Mucosa of stomach (tissue), 1 donor: Measurements from ENCODE around the gene CSTF3.
"Not testable (repeated sequence)": the region's sequence is repeated elsewhere in the genome, so short reads cannot be mapped to it uniquely, and the experiment has no call there.

Experiments
- H3K27me3 ChIP-seq: one replicate; pipeline ENCODE4 v1.7.0; 2013; ENCODE audit warnings: mild to moderate bottlenecking, low read length; ENCODE audit not compliant: control insufficient read depth, insufficient read depth
- H3K36me3 ChIP-seq: one replicate; pipeline ENCODE4 v1.7.0; 2013; ENCODE audit warnings: low read length; ENCODE audit not compliant: control insufficient read depth, insufficient read depth
- H3K4me1 ChIP-seq: one replicate; pipeline ENCODE4 v1.7.0; 2013; ENCODE audit warnings: mild to moderate bottlenecking, low read length; ENCODE audit not compliant: control insufficient read depth, insufficient read depth
- H3K4me3 ChIP-seq: one replicate; pipeline ENCODE4 v1.7.0; 2013; ENCODE audit warnings: low read length
- H3K9ac ChIP-seq: one replicate; pipeline ENCODE4 v1.7.0; 2013; ENCODE audit warnings: mild to moderate bottlenecking, low read length, moderate library complexity
- H3K9me3 ChIP-seq: one replicate; pipeline ENCODE4 v1.7.0; 2013; ENCODE audit warnings: mild to moderate bottlenecking, low read length, moderate library complexity; ENCODE audit not compliant: control insufficient read depth
- donor health status: Pancreatic carcinoma.

The CSTF3 gene

DNA sequence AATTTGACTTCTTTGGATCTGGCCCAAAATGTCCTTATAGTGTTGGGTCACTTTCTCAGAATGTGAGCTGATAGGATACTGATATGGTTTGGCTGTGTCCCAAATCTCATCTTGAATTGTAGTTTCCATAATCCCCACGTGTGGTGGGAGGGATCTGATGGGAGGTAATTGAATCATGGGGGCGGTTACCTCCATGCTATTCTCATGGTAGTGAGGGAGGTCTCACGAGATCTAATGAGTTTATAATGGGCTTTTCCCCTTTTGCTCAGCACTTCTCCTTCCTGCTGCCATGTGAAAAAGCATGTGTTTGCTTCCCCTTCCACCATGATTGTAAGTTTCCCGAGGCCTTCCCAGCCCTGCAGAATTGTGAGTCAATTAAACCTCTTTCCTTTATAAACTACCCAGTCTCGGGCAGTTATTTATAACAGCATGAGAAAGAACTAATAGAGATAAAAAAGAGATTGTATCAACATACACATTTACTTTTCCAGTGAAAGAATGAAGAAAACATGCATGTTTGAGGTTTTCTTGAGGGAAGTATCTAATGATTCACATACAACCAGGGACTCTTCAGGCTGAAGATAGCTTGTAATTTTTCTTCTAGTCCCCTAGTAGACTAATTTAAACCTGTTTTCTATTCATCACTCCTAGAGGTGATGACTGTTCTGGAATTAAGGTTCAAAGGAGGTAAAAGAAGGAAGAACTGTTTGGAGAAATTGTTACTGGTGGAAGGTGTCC is 17.3 kb upstream of the CSTF3 start:
- Histone ChIP-seq H3K9me3 (no peaks in the 10 kb centered on the region), H3K36me3 (no peaks in the 10 kb centered on the region), H3K4me1 (peaks cover 23% of the 10 kb centered on the region), H3K4me3 (no peak overlapping the region), H3K27me3 (no peaks in the 10 kb centered on the region), H3K9ac (no peak overlapping the region)

DNA sequence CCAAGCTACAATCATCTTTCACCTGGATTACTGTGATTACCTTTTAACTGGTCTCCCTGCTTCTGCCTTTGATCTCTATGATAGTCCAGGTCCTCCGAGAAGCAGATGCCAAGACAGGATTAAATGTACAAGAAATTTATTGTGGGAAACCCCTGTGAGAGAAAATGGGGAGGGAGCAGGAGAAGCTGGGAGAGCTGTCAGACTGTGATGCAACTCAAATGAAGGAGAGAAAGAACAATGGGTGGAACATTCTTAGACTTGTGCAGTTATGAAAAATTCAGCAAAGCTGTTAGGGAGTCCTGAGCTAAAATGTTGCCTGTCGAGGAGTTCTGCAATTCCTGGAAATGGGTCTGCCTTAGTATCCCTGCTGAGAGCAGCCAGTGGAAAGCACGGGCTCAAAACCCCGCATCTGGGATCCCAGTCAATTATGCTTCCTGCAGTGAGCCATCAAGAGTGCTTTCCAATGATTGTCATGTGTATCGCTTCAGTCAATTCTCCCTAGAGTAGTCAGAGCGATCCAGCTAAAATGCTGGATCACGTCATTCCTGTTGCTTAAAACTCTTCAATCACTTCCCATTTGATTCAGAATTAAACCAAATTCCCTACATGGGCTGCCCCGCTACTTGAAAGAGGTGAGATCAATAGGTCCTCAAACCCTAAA is 16.5 kb upstream of the CSTF3 start:
- Histone ChIP-seq H3K9me3 (no peaks in the 10 kb centered on the region), H3K4me1 (peaks cover 16% of the 10 kb centered on the region), H3K27me3 (no peaks in the 10 kb centered on the region), H3K4me3 (no peak overlapping the region), H3K9ac (no peak overlapping the region), H3K36me3 (no peaks in the 10 kb centered on the region)

DNA sequence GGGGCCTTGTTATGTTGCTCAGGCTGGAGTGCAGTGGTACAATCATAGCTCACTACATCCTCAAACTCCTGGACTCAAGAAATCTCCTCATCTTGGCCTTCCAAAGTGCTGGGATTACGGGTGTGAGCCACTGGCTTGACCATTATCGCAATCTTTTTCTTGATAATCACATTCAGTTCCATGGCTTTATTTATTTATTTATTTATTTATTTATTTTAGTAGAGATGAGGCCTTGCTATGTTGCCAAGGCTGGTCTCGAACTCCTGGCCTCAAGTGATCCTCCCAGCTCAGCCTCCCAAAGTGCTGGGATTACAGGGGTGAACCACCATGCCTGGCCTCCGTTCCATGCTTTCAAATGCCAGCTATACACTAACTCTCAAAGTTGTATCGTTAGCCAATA is 15.5 kb upstream of the CSTF3 start:
- H3K9me3 ChIP-seq, H3K4me3 ChIP-seq, H3K27me3 ChIP-seq, H3K36me3 ChIP-seq, H3K9ac ChIP-seq, H3K4me1 ChIP-seq: not testable (repeated sequence)

DNA sequence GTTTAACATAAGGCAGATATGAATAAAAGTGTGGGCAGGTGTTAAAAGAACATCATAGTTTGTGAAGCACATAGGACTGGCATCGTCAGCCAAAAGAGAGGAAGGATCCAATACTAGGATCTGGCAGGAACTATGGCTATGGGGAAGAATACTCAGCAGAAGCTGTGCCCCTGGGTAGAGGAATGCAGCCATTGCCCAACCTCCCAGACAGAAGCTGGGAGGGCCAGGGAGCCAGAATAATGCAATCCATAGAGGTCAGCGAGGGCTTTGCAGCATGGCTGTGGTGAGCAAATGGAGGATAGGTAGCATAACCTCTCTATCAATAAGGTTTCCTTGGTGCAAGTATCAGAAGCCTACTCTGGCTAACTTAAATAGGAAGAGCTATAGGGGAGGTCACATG is 11.7 kb upstream of the CSTF3 start:
- H3K4me3 ChIP-seq = no peak overlapping the region
- no peaks in the 10 kb centered on the region for H3K4me1 ChIP-seq
- H3K9me3 ChIP-seq = no peaks in the 10 kb centered on the region
- H3K9ac ChIP-seq = no peak overlapping the region
- no peaks in the 10 kb centered on the region for H3K27me3 ChIP-seq
- no peaks in the 10 kb centered on the region for H3K36me3 ChIP-seq

DNA sequence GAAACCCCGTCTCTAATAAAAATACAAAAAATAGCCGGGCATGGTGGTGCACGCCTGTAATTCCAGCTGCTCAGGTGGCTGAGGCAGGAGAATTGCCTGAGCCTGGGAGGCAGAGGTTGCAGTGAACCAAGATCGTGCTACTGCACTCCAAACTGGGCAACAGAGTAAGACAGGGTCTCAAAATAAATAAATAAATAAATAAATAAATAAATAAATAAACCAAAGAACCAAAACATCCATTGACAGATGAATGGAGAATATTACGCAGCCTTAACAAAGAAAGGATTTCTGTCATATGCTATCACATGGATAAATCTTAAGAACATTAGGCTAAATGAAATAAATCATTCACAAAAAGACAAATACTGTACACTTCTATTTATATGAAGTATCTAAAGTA is 11.1 kb upstream of the CSTF3 start:
- Histone ChIP-seq H3K27me3 (no peaks in the 10 kb centered on the region), H3K4me1 (no peaks in the 10 kb centered on the region), H3K9ac (no peak overlapping the region)

DNA sequence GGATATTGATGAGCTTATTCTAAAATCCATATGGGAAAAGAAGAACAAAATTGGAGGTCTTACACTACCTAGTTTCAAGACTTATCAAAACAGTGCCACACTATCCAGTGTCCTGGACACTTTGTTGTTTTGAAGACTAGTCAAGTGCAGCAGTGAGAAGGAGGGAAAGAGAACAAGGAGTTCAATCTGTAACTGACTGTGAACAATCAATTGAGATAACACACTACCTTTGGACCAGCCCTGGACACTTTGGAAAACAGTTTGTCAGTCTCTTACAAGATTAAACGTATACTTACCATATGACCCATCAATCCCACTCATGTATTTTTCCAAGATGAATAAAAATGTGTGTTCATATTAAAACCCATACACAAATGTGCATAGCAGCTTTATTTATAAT is 10.0 kb upstream of the CSTF3 start:
- Histone ChIP-seq H3K27me3 (no peaks in the 10 kb centered on the region), H3K9me3 (no peaks in the 10 kb centered on the region), H3K4me3 (no peak overlapping the region), H3K4me1 (no peaks in the 10 kb centered on the region), H3K36me3 (no peaks in the 10 kb centered on the region), H3K9ac (no peak overlapping the region)

More for the DNA sequence above, 11.1 kb upstream of the CSTF3 start:
- H3K4me3 ChIP-seq = no peak overlapping the region
- no peaks in the 10 kb centered on the region for H3K36me3 ChIP-seq
- H3K9me3 ChIP-seq = no peaks in the 10 kb centered on the region

DNA sequence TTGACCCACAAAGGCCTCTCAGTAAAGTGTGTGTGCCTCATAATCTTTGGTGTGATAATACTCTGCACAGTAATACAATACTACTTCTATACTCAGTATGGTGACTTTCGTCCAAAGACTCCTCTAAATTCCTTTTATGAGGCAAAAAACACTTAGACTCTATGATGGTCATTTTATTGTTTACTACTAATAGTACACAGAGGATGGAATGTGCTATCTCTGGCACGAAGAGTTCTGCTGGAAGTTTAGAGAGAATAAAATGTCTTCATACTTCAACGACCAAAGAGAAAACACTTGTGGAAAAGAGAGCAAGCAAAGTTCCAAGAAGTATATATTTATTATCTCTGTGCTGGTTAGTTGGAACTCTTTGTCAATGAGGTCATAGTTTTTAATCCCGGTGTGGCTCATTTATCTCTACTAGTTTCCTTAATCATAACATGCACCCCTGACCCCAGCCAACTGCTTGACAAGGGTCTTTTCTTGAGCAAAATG is 7.5 kb upstream of the CSTF3 start:
- Histone ChIP-seq H3K4me1 (no peaks in the 10 kb centered on the region), H3K9me3 (no peaks in the 10 kb centered on the region), H3K9ac (no peak overlapping the region)

DNA sequence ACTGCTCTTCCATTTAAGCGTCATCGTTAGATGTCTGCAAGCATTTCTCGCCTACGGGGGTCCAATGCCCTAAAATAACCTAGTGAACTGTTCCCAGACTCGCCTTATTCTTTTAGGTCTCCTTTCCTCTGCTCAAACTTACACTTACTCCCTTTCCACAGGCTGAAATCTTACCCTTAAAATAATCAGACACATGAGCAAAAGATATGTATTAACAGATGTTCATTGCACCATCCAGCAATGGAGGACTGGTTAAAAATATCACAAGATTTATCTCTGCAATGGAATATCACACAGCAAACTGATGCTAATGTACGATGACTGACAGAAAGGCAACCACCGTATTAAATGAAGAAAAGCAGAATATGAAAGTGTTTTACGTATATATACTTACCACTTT is 1.6 kb upstream of the CSTF3 start:
- peaks cover 11% of the 10 kb centered on the region for H3K4me1 ChIP-seq
- H3K9me3 ChIP-seq = no peaks in the 10 kb centered on the region
- H3K36me3 ChIP-seq = no peaks in the 10 kb centered on the region
- H3K27me3 ChIP-seq = no peaks in the 10 kb centered on the region
- H3K4me3 ChIP-seq = no peak overlapping the region
- H3K9ac ChIP-seq = no peak overlapping the region

More for the DNA sequence above, 7.5 kb upstream of the CSTF3 start:
- H3K4me3 ChIP-seq = no peak overlapping the region
- no peaks in the 10 kb centered on the region for H3K27me3 ChIP-seq
- no peaks in the 10 kb centered on the region for H3K36me3 ChIP-seq

DNA sequence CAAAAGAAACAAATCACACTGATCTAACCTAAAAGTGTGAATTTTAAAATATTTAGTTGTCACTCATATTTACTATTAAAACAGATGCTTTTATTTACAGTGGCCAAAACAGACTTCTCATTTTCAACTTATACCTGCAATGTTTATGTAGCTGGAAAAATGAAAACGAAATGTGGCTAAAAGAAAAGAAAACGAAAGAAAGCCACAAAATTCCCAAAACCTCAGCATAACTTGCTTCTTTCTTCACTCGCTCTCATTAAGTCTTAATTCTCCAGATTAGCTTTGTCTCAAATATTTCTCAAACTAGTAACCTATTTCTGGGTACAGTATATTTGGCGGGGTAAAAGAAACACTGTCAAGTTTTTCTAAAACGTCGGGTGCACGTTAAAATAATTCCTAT is 693 bp downstream of the CSTF3 start:
- Histone ChIP-seq H3K4me1 (peaks cover 12% of the 10 kb centered on the region), H3K36me3 (no peaks in the 10 kb centered on the region), H3K27me3 (no peaks in the 10 kb centered on the region), H3K9ac (peak overlapping the region; percentile 95), H3K4me3 (peak overlapping the region; percentile 81), H3K9me3 (no peaks in the 10 kb centered on the region)

DNA sequence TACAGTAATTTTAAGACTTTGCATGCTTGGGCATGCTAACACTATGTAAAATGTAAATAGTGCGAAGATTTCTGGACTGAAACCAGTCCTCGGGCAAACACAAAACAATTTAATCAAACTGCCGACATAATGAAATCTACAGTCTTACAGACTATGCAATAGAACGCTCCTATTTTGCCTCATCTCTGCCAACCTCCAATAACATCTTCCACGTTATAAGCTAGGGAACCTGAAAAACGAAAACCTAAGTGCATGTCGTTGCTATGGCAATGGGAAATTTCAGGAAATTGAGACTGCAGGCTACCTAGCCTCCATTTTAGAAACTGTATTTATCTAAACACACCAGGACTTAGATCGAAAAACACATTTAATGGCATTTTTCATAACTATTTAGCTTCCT is 1.1 kb downstream of the CSTF3 start:
- peaks cover 12% of the 10 kb centered on the region for H3K4me1 ChIP-seq
- H3K9ac ChIP-seq = peak overlapping the region; percentile 95
- peak overlapping the region; percentile 81 for H3K4me3 ChIP-seq
- H3K9me3 ChIP-seq = no peaks in the 10 kb centered on the region
- H3K27me3 ChIP-seq = no peaks in the 10 kb centered on the region
- no peaks in the 10 kb centered on the region for H3K36me3 ChIP-seq

DNA sequence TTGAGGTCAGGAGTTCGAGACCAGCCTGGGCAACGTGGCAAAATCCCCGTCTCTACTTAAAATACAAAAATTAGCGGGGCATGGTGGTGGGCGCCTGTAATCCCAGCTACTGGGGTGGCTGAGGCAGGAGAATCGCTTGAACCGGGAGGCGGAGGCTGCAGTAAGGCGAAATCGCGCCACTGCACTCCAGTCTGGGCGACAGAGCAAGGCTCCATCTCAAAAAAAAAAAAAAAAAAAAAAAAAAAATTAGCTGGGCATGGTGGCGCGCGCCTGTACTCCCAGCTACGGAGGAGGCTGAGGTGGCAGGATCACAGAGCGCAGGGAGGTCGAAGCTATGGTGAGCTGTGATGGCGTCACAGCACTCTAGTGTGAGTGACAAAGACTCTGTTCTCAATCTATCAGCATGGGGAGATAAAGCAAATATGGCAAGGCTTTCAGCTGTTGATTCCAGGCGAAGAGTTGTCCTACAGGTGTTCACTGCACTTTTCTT is 1.9 kb downstream of the CSTF3 start:
- not testable (repeated sequence) for H3K9ac ChIP-seq, H3K27me3 ChIP-seq, H3K4me3 ChIP-seq, H3K9me3 ChIP-seq, H3K36me3 ChIP-seq
- peaks cover 12% of the 10 kb centered on the region for H3K4me1 ChIP-seq

DNA sequence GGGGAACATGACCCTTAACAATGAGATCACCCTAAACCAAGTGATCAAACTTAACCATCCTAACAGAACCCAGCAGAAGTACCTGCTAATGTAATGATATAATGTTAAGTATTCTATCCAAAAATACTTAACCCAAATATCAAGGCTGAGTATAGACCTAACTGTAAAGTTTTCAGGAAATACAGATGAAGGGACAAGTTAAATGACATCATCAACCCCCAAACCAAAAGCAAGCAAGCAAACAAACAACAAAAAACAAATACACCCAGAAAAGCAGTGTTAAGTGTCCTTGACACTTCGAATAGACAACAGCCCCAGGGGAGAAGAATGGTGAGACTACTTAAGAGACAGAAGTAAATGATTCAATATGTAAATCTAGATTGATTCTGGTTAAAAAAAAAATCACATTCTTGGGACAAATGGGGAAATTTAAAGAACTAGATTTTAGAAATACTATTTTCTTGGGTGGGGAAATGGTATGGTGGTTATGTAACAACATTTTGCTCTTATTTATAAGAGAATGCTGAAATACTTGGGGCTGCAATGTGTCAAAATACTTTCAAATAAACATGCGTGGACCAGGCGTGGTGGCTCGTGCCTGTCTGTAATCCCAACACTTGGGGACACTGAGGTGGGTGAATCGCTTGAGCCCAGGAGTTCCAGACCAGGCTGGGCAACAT is 2.5 kb downstream of the CSTF3 start:
- no peaks in the 10 kb centered on the region for H3K27me3 ChIP-seq
- no peak overlapping the region for H3K4me3 ChIP-seq
- H3K9me3 ChIP-seq = no peaks in the 10 kb centered on the region
- no peaks in the 10 kb centered on the region for H3K36me3 ChIP-seq
- H3K9ac ChIP-seq = no peak overlapping the region
- peaks cover 12% of the 10 kb centered on the region for H3K4me1 ChIP-seq
